Measurements from ENCODE around the gene FIP1L1. TPM values are rescaled to one million over a fixed set of nuclear protein-coding genes. Genes with fewer than 3 reads are reported as not detected.

FIP1L1 gene
- total and polyA plus RNA-seq, 9 of the 15 experiments (the other 6 are each of a cell fraction or from before 2014, with no cell fraction given) = 34.6 to 137 (median 72.0) TPM

DNA sequence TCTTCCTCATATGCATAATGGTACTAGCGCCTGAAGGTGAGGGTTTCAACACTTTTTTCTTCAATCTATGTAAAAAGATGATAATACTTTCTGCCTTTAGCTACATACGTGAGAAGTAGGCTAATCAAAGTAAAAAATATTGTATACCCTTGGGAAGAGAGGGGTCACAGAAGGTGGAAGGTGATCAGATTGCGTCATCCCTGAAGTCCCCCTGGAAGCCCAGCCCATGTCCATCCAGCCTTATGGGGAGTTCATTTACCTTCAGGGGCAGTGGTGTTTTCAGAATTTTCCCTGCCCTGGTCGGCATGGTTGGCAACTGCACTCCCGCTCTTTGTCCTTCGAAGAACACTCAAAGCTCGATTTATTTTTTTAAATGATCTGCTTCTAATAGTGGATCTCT lies 129.6 kb downstream of the FIP1L1 start:
- ChIA-PET POLR2A (no interaction called here), CTCF (ENCODE audit: low intra/inter-chr PET ratio) (no interaction called here)
- no peak overlapping the region; the same call in 2 of the 3 replicates for H3K27ac ChIP-seq (ENCODE audit: extremely low read depth, low read depth, low read length)
- ATAC-seq = no peak
- no peaks in the 10 kb centered on the region for H3K36me3 ChIP-seq (ENCODE audit: control insufficient read depth, insufficient read depth, low read length)
- no peak for DNase-seq (ENCODE audit: extremely low read depth in 1 of 4, low spot score in 3 of 4)
- intact Hi-C loops (cut with micrococcal nuclease) (loop anchor here (10.0 kb wide), 1 partner anchor 312 kb away; no protein-coding TSS in a partner anchor), in situ Hi-C loops (cut with MboI) (no loop called here)
- 70% methylated on average over 7 of the region's 7 CpGs for WGBS (ENCODE audit: insufficient coverage, low coverage, missing lambda C conversion rate)
- no peaks in the 10 kb centered on the region for H3K9me1 ChIP-seq (ENCODE audit: control insufficient read depth, insufficient read depth, low read length)
- no peaks in the 10 kb centered on the region for H3K9me3 ChIP-seq (replicated peaks; ENCODE audit: control insufficient read depth, insufficient read depth, low read depth, low read length)
- no peaks in the 10 kb centered on the region for H3K79me2 ChIP-seq (ENCODE audit: control insufficient read depth, insufficient read depth, low read length)
- BruUV-seq (replicated peaks) = no TSS peak
- no peak overlapping the region for H3K4me2 ChIP-seq (ENCODE audit: insufficient read depth, low read length)
- H2AFZ ChIP-seq (ENCODE audit: low read depth, low read length) = peak overlapping the region; percentile 96
- no peak overlapping the region for H3K9ac ChIP-seq (ENCODE audit: insufficient read depth in 1 of 2, low read depth in 2 of 2, low read length in 2 of 2)
- peaks cover 4 to 11% of the 10 kb centered on the region in 2 experiments for H3K4me1 ChIP-seq (replicated peaks in 1 of 2; ENCODE audit: control insufficient read depth in 2 of 2, insufficient read depth in 2 of 2, low read length in 2 of 2)
- no peaks in the 10 kb centered on the region for H4K20me1 ChIP-seq (replicated peaks; ENCODE audit: control insufficient read depth, insufficient read depth, low read length)
- H3K4me3 ChIP-seq = no peak overlapping the region
- H3K27me3 ChIP-seq (ENCODE audit: control insufficient read depth in 2 of 2, insufficient read depth in 2 of 2, low read length in 2 of 2) = no peaks in the 10 kb centered on the region
- FAIRE-seq = no peak
- TF ChIP-seq, protein P1, sequence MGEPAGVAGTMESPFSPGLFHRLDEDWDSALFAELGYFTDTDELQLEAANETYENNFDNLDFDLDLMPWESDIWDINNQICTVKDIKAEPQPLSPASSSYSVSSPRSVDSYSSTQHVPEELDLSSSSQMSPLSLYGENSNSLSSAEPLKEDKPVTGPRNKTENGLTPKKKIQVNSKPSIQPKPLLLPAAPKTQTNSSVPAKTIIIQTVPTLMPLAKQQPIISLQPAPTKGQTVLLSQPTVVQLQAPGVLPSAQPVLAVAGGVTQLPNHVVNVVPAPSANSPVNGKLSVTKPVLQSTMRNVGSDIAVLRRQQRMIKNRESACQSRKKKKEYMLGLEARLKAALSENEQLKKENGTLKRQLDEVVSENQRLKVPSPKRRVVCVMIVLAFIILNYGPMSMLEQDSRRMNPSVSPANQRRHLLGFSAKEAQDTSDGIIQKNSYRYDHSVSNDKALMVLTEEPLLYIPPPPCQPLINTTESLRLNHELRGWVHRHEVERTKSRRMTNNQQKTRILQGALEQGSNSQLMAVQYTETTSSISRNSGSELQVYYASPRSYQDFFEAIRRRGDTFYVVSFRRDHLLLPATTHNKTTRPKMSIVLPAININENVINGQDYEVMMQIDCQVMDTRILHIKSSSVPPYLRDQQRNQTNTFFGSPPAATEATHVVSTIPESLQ (CRISPR knock-in tag; IDR thresholded peaks at IDR 0.05) = no peak
- TF ChIP-seq USF1 (CRISPR knock-in tag; IDR thresholded peaks at IDR 0.05) = no peak
- TF ChIP-seq CEBPG (CRISPR knock-in tag; IDR thresholded peaks at IDR 0.05) = no peak
- peak in 1 of 2 experiments; percentile 69; a peak in 2 of 4 replicates for TF ChIP-seq CEBPG (tag; conservative IDR thresholded peaks at IDR 0.05 in 1 of 2, IDR thresholded peaks at IDR 0.05 in 1 of 2)
- TF ChIP-seq ZNF444 (CRISPR knock-in tag; IDR thresholded peaks at IDR 0.05) = no peak
- no peak for TF ChIP-seq GABPA (tag; conservative IDR thresholded peaks at IDR 0.05; ENCODE audit: low read depth)
- no peak for TF ChIP-seq CXXC5 (CRISPR knock-in tag; IDR thresholded peaks at IDR 0.05)
- TF ChIP-seq SAFB (IDR thresholded peaks at IDR 0.05; ENCODE audit: borderline replicate concordance, low read depth, low read length) = no peak
- TF ChIP-seq, protein P2, sequence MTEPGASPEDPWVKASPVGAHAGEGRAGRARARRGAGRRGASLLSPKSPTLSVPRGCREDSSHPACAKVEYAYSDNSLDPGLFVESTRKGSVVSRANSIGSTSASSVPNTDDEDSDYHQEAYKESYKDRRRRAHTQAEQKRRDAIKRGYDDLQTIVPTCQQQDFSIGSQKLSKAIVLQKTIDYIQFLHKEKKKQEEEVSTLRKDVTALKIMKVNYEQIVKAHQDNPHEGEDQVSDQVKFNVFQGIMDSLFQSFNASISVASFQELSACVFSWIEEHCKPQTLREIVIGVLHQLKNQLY (CRISPR knock-in tag; conservative IDR thresholded peaks at IDR 0.05) = no peak
- TF ChIP-seq FIP1L1 (IDR thresholded peaks at IDR 0.05; ENCODE audit: low read depth, low read length, poor library complexity, severe bottlenecking) = no peak
- TF ChIP-seq, protein P3, sequence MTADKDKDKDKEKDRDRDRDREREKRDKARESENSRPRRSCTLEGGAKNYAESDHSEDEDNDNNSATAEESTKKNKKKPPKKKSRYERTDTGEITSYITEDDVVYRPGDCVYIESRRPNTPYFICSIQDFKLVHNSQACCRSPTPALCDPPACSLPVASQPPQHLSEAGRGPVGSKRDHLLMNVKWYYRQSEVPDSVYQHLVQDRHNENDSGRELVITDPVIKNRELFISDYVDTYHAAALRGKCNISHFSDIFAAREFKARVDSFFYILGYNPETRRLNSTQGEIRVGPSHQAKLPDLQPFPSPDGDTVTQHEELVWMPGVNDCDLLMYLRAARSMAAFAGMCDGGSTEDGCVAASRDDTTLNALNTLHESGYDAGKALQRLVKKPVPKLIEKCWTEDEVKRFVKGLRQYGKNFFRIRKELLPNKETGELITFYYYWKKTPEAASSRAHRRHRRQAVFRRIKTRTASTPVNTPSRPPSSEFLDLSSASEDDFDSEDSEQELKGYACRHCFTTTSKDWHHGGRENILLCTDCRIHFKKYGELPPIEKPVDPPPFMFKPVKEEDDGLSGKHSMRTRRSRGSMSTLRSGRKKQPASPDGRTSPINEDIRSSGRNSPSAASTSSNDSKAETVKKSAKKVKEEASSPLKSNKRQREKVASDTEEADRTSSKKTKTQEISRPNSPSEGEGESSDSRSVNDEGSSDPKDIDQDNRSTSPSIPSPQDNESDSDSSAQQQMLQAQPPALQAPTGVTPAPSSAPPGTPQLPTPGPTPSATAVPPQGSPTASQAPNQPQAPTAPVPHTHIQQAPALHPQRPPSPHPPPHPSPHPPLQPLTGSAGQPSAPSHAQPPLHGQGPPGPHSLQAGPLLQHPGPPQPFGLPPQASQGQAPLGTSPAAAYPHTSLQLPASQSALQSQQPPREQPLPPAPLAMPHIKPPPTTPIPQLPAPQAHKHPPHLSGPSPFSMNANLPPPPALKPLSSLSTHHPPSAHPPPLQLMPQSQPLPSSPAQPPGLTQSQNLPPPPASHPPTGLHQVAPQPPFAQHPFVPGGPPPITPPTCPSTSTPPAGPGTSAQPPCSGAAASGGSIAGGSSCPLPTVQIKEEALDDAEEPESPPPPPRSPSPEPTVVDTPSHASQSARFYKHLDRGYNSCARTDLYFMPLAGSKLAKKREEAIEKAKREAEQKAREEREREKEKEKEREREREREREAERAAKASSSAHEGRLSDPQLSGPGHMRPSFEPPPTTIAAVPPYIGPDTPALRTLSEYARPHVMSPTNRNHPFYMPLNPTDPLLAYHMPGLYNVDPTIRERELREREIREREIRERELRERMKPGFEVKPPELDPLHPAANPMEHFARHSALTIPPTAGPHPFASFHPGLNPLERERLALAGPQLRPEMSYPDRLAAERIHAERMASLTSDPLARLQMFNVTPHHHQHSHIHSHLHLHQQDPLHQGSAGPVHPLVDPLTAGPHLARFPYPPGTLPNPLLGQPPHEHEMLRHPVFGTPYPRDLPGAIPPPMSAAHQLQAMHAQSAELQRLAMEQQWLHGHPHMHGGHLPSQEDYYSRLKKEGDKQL (CRISPR knock-in tag; IDR thresholded peaks at IDR 0.05; ENCODE audit: borderline replicate concordance) = no peak
- peak; percentile 71 for TF ChIP-seq CEBPB (tag; IDR thresholded peaks at IDR 0.05)
- TF ChIP-seq ZKSCAN8 (CRISPR knock-in tag; IDR thresholded peaks at IDR 0.05) = no peak

Data from K562 (cell line).